Measurements from ENCODE around the gene JMJD8.

JMJD8 gene

GRCh38 chr16:673399-673991 lies 10.6 kb downstream of the JMJD8 start:
- H3K4me3 ChIP-seq (ENCODE audit: low read depth, low read length): no peak overlapping the region
- no peak for TF ChIP-seq CTCF (IDR thresholded peaks at IDR 0.05; ENCODE audit: borderline replicate concordance, insufficient read depth, low read depth, low read length)

DNA sequence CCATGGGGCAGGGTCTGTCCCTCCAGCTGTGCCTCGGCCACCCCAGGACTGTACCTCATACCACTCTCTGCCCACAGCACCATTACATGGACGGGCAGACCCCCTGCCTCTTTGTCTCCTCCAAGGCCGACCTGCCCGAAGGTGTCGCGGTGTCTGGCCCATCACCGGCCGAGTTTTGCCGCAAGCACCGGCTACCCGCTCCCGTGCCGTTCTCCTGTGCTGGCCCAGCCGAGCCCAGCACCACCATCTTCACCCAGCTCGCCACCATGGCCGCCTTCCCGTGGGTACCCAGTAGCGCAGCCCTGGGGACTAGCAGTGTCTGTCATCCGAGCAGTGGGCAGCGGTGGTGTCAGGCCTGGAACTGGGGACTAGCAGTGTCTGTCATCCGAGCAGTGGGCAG lies 11.3 kb downstream of the JMJD8 start:
- no peak for TF ChIP-seq CTCF (IDR thresholded peaks at IDR 0.05; ENCODE audit: borderline replicate concordance, insufficient read depth, low read depth, low read length)
- no peak overlapping the region for H3K4me3 ChIP-seq (ENCODE audit: low read depth, low read length)

- no peak for TF ChIP-seq CTCF (IDR thresholded peaks at IDR 0.05; ENCODE audit: borderline replicate concordance, insufficient read depth, low read depth, low read length)
- no peak overlapping the region for H3K4me3 ChIP-seq (ENCODE audit: low read depth, low read length)
Measured at GRCh38 chr16:672371-672770, 11.8 kb downstream of the JMJD8 start.

GRCh38 chr16:671353-672131 lies 12.6 kb downstream of the JMJD8 start:
- TF ChIP-seq CTCF (IDR thresholded peaks at IDR 0.05; ENCODE audit: borderline replicate concordance, insufficient read depth, low read depth, low read length): no peak
- no peak overlapping the region for H3K4me3 ChIP-seq (ENCODE audit: low read depth, low read length)

DNA sequence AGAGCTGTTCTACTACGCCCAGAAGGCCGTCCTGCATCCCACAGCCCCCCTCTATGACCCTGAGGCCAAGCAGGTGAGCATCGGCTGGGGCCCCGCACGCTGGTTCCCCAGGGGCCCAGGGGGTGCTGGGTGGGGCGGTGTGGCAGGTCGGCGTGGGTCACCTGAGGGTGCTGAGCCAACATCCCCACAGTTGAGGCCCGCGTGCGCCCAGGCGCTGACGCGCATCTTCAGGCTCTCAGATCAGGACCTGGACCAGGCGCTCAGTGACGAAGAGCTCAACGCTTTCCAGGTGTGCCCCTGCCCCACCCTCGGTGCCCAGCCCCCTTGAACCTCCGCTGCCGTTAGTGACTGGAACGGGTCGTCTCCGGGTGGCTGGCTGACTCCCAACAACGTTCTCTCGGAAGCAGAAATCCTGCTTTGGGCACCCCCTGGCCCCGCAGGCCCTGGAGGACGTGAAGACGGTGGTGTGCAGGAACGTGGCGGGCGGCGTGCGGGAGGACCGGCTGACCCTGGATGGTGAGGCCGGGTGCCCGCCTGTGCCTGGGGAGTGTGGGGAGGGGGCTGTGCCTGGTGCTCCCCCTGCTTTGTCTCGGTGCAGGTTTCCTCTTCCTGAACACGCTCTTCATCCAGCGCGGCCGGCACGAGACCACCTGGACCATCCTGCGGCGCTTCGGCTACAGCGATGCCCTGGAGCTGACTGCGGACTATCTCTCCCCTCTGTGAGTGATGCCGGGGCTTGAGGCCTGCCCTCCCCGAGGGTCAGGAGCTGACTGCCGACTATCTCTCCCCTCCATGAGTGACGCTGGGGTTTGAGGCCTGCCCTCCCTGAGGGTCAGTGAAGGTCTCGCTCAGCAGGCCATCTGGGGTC lies 13.4 kb downstream of the JMJD8 start:
- H3K4me3 ChIP-seq (ENCODE audit: low read depth, low read length): no peak overlapping the region
- no peak for TF ChIP-seq CTCF (IDR thresholded peaks at IDR 0.05; ENCODE audit: borderline replicate concordance, insufficient read depth, low read depth, low read length)

GRCh38 chr16:669666-670065 lies 14.5 kb downstream of the JMJD8 start:
- no peak for TF ChIP-seq CTCF (IDR thresholded peaks at IDR 0.05; ENCODE audit: borderline replicate concordance, insufficient read depth, low read depth, low read length)
- H3K4me3 ChIP-seq (ENCODE audit: low read depth, low read length): no peak overlapping the region

Measured in GM12875 (cell line).